ENCODE results near the gene KCNJ16.

GRCh38 chr17:70172923-70173322 lies 97.9 kb downstream of the KCNJ16 start:
- TF ChIP-seq POLR2A (IDR thresholded peaks at IDR 0.05) (no peak), CTCF (IDR thresholded peaks at IDR 0.05 in 4 of 5, conservative IDR thresholded peaks at IDR 0.05 in 1 of 5) (no peak)

Measured in gastrocnemius medialis (tissue), 4 donors.